GM21528 (cell line): ENCODE data around the gene BRPF1.
"Not testable (repeated sequence)": the region's sequence is repeated elsewhere in the genome, so short reads cannot be mapped to it uniquely, and the experiment has no call there.

Experiments used
- ATAC-seq: cut with Tn5 transposase; IDR thresholded peaks from one replicate; pipeline ENCODE4 v1.9.1; 2021; ENCODE audit warnings: mild to moderate bottlenecking, moderate library complexity; ENCODE audit not compliant: unreplicated experiment, low FRiP score

The BRPF1 gene

DNA sequence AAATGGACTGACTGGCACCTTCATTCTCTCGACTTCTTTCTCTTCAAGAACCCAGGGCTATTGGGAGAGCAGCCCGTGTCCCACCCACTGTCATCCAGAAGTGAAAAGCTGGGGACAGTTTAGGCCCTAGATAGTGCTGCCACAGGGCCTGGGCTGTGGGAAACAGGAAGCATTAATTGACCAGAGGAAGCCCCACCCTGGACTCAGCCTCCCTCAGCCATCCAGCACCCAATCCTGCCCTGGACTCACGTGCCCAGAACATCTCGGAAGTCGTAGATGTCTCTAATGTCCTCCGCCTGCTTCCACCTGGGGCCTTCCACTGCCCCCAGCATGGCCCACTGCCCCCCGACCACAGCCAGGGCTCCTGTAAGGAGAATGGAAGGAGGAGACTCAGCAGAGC, 35.9 kb downstream of the BRPF1 start:
- ATAC-seq: no peak

DNA sequence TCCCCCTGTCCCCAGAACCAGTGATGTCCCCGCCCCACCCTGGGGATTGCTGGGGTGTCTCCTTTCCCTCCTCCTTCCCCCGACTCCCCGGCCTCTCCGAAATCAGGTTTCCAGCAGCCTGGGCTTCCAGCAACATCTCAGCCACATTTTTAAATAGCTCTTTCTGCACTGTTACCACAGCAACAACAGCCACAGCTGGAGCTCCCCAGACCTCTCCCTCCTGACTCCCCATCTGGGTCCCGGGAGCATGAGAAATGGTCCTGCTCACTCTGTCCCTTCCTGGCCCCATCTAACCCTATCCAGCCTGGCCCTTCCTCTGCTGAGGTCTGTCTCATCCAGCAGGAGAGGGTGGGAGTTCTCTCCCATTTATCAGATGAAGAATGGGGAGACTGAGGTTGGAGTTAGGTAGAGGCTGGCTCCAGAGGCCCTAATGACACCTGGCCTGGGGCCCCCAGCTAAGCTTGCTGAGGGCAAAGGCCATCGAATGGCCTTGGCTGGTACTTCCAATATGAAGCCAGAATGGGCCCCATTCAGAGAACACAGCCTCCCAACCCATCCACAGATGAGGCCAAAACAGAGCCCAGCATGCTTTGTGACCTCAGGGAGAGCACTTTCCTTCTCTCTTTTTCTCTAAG, 36.7 kb downstream of the BRPF1 start:
- no peak for ATAC-seq

DNA sequence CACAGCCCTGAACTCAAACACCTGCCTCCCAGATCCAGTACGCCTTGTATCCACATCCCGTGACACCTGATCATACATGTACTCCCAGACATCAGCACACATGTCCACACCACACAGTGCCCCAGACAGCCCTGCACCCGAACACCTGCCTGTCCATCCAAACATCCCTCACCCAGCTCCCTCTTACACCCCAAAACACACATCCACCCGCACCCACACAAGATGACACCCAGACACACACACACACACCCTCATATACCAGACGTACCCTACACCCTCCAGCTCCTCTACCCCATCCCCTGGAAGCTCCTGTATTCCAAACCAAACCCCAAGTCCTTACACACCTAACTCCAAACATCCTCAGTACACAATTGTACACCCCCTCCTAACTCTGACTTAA, 37.5 kb downstream of the BRPF1 start:
- no peak for ATAC-seq

- ATAC-seq: peak; percentile 62
Measured at GRCh38 chr3:9769426-9770275, 38.1 kb downstream of the BRPF1 start, which contains the start of gene CAMK1. CAMK1 (minus strand) TSS chr3:9769947; CDS start chr3:9767749, 2,198 bp downstream.

DNA sequence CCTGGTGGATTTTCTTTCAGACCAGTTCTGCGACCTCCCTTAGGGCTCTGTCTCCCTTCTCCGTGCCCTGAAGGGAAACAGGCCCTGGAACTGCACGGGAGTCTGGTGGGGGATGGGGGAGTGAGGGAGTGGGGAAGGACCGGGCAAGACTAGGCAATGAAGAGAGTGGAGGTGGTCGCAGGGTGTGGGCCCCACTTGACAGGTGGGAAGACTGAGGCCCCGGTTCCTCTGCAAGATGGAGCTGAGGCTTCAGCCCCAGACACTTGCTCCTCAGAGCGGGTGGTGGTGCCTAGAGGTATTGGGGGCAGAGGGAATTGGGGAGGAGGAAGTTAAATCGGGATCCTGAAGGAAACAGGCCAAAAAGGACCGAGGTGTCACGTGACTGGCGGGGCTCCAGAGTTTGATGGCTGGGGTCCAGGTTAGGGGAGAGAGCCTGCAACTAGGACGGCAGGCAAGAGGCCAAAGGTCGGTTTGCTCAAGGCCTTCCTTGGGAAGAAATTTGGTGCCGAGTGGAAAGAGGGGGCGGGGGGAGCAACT, 38.8 kb downstream of the BRPF1 start:
- ATAC-seq: no peak

GRCh38 chr3:9771007-9771406, 39.5 kb downstream of the BRPF1 start:
- ATAC-seq: not testable (repeated sequence)

GRCh38 chr3:9776896-9777693, 45.6 kb downstream of the BRPF1 start:
- ATAC-seq: no peak

GRCh38 chr3:9777694-9778021, 46.1 kb downstream of the BRPF1 start:
- no peak for ATAC-seq

- no peak for ATAC-seq
Measured at GRCh38 chr3:9778143-9779074, 46.9 kb downstream of the BRPF1 start.

DNA sequence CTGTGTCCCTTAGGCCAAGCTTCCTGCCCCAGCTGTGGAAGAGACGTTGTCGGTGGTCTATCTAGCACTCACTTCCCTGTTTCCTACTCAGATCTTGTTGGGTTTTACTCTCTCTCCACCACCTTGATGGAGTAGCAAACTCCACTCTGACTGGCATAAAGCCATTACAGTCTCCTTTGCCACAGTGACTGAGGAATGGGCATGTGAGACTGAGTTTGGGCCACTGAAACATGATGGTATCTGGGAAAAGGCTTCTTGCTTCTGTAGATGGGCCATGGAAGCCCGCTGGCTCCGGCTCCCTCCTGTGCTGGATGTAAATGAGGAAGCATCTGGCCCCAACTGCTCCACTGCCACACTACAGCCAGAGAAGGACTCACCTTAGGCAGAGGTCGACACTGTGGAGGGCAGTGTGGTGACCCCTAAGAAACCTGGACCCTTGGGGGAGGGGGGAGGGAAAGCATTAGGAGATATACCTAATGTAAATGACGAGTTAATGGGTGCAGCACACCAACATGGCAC, 47.6 kb downstream of the BRPF1 start:
- ATAC-seq: no peak

- ATAC-seq: peak; percentile 65
Measured at GRCh38 chr3:9779721-9780457, 48.4 kb downstream of the BRPF1 start.

- ATAC-seq: no peak
Measured at GRCh38 chr3:9780458-9780812, 48.9 kb downstream of the BRPF1 start.

DNA sequence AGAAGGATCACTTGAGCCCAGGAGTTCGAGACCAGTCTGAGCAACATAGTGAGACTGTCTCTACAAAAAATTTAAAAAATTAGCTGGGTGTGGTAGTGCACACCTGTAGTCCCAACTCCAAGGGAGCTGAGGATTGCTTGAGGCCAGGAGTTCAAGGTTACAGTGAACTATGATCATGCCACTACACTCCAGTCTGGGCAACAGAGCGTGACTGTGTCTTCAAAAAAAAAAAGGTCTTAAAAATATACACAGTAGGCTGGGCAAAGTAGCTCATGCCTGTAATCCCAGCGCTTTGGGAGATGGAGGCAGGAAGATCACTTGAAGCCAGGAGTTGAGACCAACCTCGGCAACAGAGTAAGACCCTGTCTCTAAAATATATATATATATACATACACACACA, 49.4 kb downstream of the BRPF1 start:
- ATAC-seq: no peak

GRCh38 chr3:9781551-9781950, 50.0 kb downstream of the BRPF1 start:
- no peak for ATAC-seq

- no peak for ATAC-seq
Measured at GRCh38 chr3:9781978-9782603, 50.6 kb downstream of the BRPF1 start.

- ATAC-seq: no peak
Measured at GRCh38 chr3:9782770-9783169, 51.2 kb downstream of the BRPF1 start.

DNA sequence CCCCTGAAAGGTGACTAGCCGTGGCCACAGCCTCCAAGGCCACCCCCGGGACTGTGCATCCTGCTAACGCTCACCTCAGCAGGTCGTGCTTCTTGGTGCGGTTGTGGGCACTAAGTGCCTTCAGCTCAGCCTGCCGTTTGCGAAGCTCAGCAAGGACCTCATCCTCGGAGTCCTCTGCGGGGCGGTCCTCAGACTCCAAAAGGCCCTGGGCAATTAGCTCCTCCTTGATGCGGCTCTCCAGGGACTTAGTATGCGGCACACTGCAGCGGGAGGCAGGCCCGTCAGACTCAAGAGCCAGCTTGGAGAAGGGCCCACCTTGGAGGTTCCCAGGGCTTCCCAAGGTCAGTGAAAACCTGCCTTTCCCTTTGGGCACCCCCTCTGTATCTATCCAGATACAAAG, 52.4 kb downstream of the BRPF1 start:
- ATAC-seq: no peak

DNA sequence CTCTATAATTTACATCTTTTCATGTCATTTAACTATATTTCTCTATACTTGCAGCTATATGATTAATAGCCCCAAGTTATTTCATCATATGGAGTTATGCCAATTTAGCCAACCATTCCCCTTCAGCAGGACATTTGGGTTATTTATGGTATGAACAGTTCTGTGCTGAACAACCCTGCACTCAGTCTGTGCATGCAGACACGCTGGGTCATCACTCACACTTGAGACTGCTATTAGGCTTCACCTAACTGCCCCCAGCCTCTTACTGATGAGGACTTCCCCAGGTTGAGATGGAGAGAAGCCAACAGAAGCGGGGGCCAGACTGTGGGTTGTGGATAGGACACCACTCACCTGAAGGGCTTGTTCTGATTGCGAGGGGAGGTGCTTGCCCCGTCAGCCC, 53.4 kb downstream of the BRPF1 start:
- no peak for ATAC-seq

DNA sequence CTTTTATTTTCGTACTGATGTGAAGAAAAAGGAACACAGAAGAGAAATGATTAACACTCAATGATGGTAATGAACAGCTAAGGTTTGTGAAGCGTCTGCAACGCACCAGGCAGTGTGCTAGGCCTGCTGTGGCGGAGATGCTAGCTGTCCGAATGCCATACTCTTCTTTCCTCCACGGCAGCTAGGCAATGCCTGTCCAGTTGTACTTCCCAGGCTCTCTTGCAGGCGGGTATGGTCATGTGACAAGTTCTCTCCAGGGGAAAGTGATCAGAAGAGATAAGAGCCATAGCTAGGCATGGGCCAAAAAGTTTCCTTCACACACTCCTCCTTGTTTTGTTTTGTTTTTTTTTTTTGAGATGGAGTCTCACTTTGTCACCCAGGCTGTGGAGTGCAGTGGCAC, 54.1 kb downstream of the BRPF1 start:
- ATAC-seq: no peak
